Bronchial epithelial cell (primary cell): Measurements from ENCODE around the gene CTU1. TPM values are rescaled to one million over a fixed set of nuclear protein-coding genes. Genes with fewer than 3 reads are reported as not detected.

Experiments
- DNase-seq: peaks from one replicate; pipeline ENCODE4 v3.0.0-alpha.2; 2010; ENCODE audit warnings: low read depth
- FAIRE-seq: peaks from 2 replicates; lab custom pipeline; 2011; peaks lifted over from hg19 to GRCh38; lab: Jason Lieb, UNC
- H3K27me3 ChIP-seq: 2 replicates; pipeline ENCODE4 v1.5.1; 2011; ENCODE audit warnings: low read length; ENCODE audit not compliant: control insufficient read depth, insufficient read depth
- H3K36me3 ChIP-seq: 2 replicates; pipeline ENCODE4 v1.5.1; 2011; ENCODE audit warnings: low read length; ENCODE audit not compliant: control insufficient read depth, insufficient read depth
- H3K4me3 ChIP-seq: 2 replicates; pipeline ENCODE4 v1.5.1; 2011; ENCODE audit warnings: mild to moderate bottlenecking, low read depth, low read length, control low read depth
- CTCF ChIP-seq: IDR thresholded peaks from 2 replicates; pipeline ENCODE4 v1.5.1; 2011; ENCODE audit warnings: mild to moderate bottlenecking, moderate library complexity, low read length, control low read depth, inconsistent platforms; ENCODE audit not compliant: insufficient read depth, severe bottlenecking
- total RNA-seq: library from RNA; depleted of rRNA; stranded (reverse); fragments of >200 nt; gene quantifications from 2 replicates; pipeline ENCODE4 v1.2.1, GENCODE V29; 2014

The CTU1 gene
- total RNA-seq, 1 donor from 2014 or later: 7.6 TPM

GRCh38 chr19:51060336-51060735 is 47.9 kb downstream of the CTU1 start:
- Histone ChIP-seq H3K27me3 (no peaks in the 10 kb centered on the region), H3K36me3 (no peaks in the 10 kb centered on the region), H3K4me3 (no peak overlapping the region)
- FAIRE-seq: no peak
- DNase-seq: no peak
- no peak for TF ChIP-seq CTCF

GRCh38 chr19:51059715-51060114 is 48.5 kb downstream of the CTU1 start:
- Histone ChIP-seq H3K36me3 (no peaks in the 10 kb centered on the region), H3K4me3 (no peak overlapping the region), H3K27me3 (no peaks in the 10 kb centered on the region)
- DNase-seq (no peak), FAIRE-seq (no peak)
- TF ChIP-seq CTCF: no peak

- DNase-seq: peak; percentile 42
- no peak for TF ChIP-seq CTCF
- no peaks in the 10 kb centered on the region for H3K27me3 ChIP-seq
- no peak for FAIRE-seq
- H3K36me3 ChIP-seq: no peaks in the 10 kb centered on the region
- no peak overlapping the region for H3K4me3 ChIP-seq
Observed at GRCh38 chr19:51055866-51056265, 52.3 kb downstream of the CTU1 start.

Other genes starting within 250 kb of the CTU1 start
- gene KLK2, start 235.0 kb downstream of the CTU1 start, total RNA-seq: 0.53 TPM in 1 of 2 replicates, not detected in the other
- gene KLK4, start 197.0 kb downstream of the CTU1 start, total RNA-seq: not detected in 2 replicates
- 3.4 and 12.0 TPM in 2 replicates for gene KLK5, start 155.4 kb downstream of the CTU1 start, total RNA-seq
- gene KLK6, start 138.8 kb downstream of the CTU1 start, total RNA-seq: 0.26 TPM in 2 replicates
- 3.9 and 20.0 TPM in 2 replicates for gene KLK7, start 124.5 kb downstream of the CTU1 start, total RNA-seq
- gene KLK8, start 106.8 kb downstream of the CTU1 start, total RNA-seq: 7.6 and 91.1 TPM in 2 replicates
- 6.6 and 28.0 TPM in 2 replicates for gene KLK10, start 88.7 kb downstream of the CTU1 start, total RNA-seq
- gene KLK11, start 81.8 kb downstream of the CTU1 start, total RNA-seq: 1.6 and 52.0 TPM in 2 replicates
- gene KLK12, start 73.4 kb downstream of the CTU1 start, total RNA-seq: 26.1 TPM in 1 of 2 replicates, not detected in the other
- gene KLK13, start 43.3 kb downstream of the CTU1 start, total RNA-seq: 0.26 and 0.51 TPM in 2 replicates
- not detected in 2 replicates for gene KLK14, start 25.5 kb downstream of the CTU1 start, total RNA-seq
- gene SIGLEC9, start 16.5 kb upstream of the CTU1 start, total RNA-seq: not detected in 2 replicates
- gene SIGLEC7, start 33.9 kb upstream of the CTU1 start, total RNA-seq: not detected in 2 replicates
- gene CD33, start 116.7 kb upstream of the CTU1 start, total RNA-seq: not detected in 2 replicates
- not detected in 2 replicates for gene SIGLECL1, start 142.7 kb upstream of the CTU1 start, total RNA-seq
- gene IGLON5, start 203.2 kb upstream of the CTU1 start, total RNA-seq: not detected in 2 replicates
- gene VSIG10L, start 233.7 kb upstream of the CTU1 start, total RNA-seq: 0.53 and 2.8 TPM in 2 replicates